Type B pancreatic cell (in vitro differentiated cells): ENCODE measurements around the gene CEP112. TPM values are rescaled to one million over a fixed set of nuclear protein-coding genes. Genes with fewer than 3 reads are reported as not detected.

ENCODE experiments used
- DNase-seq: peaks from one replicate; pipeline ENCODE4 v3.0.0; 2021; ENCODE audit warnings: mixed read lengths; ENCODE audit not compliant: unreplicated experiment; ENCODE audit errors: extremely low spot score
- H3K27ac Mint-ChIP-seq: 2 replicates; pipeline ENCODE4 v1.8.0; 2021; ENCODE audit warnings: mild to moderate bottlenecking, mixed read lengths
- H3K27me3 Mint-ChIP-seq: 2 replicates; pipeline ENCODE4 v1.8.0; 2021; ENCODE audit warnings: mixed read lengths
- H3K36me3 Mint-ChIP-seq: 2 replicates; pipeline ENCODE4 v1.8.0; 2021; ENCODE audit warnings: mixed read lengths
- H3K4me1 Mint-ChIP-seq: one replicate; pipeline ENCODE4 v1.8.0; 2021; ENCODE audit warnings: mixed read lengths; ENCODE audit not compliant: unreplicated experiment
- H3K4me3 Mint-ChIP-seq: 2 replicates; pipeline ENCODE4 v1.8.0; 2021; ENCODE audit warnings: mild to moderate bottlenecking, mixed read lengths
- H3K9me3 Mint-ChIP-seq: 2 replicates; pipeline ENCODE4 v1.8.0; 2021; ENCODE audit warnings: mixed read lengths
- total RNA-seq: library from RNA; stranded (reverse); gene quantifications from 2 replicates; pipeline ENCODE4 v1.2.1, GENCODE V29; 2021; ENCODE audit warnings: low replicate concordance
- TF ChIP-seq, protein P1 (sequence below): fragments of 200-600 bp; sonication (generic); conservative IDR thresholded peaks from 2 replicates; pipeline ENCODE4 v1.5.0; 2021; ENCODE audit warnings: antibody characterized with exemption, mild to moderate bottlenecking

The CEP112 gene
- total RNA-seq, 1 donor from 2014 or later, result 18.0 TPM

DNA sequence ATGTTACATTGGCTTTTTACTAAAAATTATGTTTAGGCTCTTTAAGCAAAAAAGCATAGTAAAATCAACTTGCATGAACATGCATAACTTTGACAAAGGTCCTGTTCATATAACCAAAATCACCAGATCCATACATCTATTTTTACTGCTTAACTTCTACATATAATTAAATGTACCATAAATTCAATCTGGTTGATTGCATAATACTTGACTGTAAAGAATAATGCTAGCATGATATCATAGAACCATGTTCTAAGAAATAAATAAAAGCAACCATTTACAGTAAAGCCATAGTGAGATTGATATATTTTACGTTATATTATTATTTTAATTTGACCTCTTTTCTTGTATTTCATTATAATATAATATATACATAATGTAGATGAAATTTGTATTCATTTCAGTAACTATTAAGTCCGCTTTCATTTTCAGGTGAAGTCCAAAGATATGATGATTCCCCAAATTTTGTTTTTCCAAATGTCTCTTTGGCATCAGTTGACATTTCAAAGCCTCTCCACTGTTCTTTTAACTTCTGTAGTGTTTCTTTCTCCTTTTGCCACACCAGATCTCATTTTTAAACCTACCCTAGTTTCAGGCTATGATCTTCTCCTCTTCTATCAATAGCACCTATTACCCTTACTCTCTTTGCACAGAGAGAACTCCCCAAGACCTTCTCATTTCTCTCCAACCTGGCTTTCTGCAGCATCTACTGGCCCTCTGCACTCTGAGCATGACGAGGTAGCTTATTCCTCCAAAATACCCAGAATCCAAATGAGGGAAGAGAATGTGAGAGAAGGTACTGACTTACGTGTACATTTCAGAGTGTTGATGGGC, 35.5 kb upstream of the CEP112 start:
- TF ChIP-seq, protein P1, sequence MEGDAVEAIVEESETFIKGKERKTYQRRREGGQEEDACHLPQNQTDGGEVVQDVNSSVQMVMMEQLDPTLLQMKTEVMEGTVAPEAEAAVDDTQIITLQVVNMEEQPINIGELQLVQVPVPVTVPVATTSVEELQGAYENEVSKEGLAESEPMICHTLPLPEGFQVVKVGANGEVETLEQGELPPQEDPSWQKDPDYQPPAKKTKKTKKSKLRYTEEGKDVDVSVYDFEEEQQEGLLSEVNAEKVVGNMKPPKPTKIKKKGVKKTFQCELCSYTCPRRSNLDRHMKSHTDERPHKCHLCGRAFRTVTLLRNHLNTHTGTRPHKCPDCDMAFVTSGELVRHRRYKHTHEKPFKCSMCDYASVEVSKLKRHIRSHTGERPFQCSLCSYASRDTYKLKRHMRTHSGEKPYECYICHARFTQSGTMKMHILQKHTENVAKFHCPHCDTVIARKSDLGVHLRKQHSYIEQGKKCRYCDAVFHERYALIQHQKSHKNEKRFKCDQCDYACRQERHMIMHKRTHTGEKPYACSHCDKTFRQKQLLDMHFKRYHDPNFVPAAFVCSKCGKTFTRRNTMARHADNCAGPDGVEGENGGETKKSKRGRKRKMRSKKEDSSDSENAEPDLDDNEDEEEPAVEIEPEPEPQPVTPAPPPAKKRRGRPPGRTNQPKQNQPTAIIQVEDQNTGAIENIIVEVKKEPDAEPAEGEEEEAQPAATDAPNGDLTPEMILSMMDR, result no peak
- no peaks in the 10 kb centered on the region for H3K36me3 Mint-ChIP-seq
- no peaks in the 10 kb centered on the region for H3K4me1 Mint-ChIP-seq
- H3K27ac Mint-ChIP-seq, result no peak overlapping the region
- no peak for DNase-seq
- H3K9me3 Mint-ChIP-seq, result no peaks in the 10 kb centered on the region
- no peak overlapping the region for H3K4me3 Mint-ChIP-seq
- peaks cover 11% of the 10 kb centered on the region for H3K27me3 Mint-ChIP-seq

DNA sequence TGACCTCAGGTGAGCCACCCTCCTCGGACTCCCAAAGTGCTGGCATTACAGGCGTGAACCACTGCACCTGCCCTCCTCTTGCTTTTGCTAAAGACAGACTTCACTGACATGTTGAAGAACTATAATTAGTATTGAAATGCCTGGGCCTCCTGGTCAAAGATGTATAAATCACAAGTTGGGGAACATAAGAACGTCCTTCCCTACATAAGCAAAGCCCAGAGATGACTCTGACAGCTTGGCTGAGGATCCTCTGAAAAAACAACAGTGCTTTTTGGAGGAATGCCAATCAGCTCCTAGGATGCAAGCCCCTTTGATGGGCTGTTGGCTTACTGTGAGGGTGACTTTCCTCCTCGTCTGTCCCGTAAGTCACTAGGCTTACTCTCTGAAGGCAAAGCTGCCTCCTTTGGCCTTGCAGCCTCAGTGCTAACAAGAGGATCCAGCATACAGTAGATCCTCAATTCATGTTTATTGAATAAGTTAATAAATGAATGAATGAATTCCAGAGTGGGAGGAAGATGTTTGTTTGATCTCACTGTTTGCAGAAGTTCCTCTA, 30.9 kb upstream of the CEP112 start:
- no peak overlapping the region for H3K4me3 Mint-ChIP-seq
- DNase-seq, result no peak
- H3K4me1 Mint-ChIP-seq, result no peaks in the 10 kb centered on the region
- no peaks in the 10 kb centered on the region for H3K9me3 Mint-ChIP-seq
- no peak overlapping the region for H3K27ac Mint-ChIP-seq
- H3K27me3 Mint-ChIP-seq, result peaks cover 18% of the 10 kb centered on the region
- no peaks in the 10 kb centered on the region for H3K36me3 Mint-ChIP-seq
- TF ChIP-seq, protein P1, result no peak

DNA sequence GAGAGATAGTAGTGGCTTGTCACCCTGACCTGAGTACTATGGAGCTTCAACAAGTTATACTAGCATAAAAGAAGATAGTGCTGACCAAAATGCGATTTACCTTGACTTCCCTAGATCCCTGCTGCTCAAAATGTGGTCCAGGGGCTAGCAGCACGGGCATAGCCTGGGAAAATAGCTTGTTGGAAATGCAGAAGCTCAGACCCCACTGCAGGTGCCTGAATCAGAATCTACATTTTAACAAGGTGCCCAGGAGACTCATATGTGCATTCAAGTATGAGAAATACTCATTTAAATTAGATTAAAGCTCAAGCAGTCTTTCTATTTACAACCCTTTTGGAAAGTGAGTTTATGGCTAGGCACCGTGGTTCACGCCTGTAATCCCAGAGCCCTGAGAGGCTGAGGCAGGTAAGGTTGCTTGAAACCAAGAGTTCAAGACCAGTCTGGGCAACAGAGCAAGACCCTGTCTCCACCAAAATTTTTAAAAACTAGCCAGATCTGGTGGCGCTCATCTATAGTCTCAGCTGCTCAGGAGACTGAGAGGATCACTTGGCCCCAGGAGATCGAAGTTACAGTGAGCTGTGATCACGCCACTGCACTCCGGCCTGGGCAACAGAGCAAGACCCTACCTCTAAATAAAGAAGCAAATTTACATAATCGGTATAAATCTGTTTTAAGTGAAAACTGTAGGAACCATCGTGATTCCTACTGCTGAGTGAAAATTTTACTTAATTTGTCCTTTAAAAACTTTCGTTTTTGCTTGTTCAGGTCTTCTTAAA, 30.0 kb upstream of the CEP112 start:
- Mint-ChIP-seq H3K4me3 (no peak overlapping the region), H3K36me3 (no peaks in the 10 kb centered on the region), H3K27ac (no peak overlapping the region), H3K4me1 (no peaks in the 10 kb centered on the region), H3K9me3 (no peaks in the 10 kb centered on the region), H3K27me3 (peaks cover 16% of the 10 kb centered on the region)
- no peak for DNase-seq
- TF ChIP-seq, protein P1, result no peak

DNA sequence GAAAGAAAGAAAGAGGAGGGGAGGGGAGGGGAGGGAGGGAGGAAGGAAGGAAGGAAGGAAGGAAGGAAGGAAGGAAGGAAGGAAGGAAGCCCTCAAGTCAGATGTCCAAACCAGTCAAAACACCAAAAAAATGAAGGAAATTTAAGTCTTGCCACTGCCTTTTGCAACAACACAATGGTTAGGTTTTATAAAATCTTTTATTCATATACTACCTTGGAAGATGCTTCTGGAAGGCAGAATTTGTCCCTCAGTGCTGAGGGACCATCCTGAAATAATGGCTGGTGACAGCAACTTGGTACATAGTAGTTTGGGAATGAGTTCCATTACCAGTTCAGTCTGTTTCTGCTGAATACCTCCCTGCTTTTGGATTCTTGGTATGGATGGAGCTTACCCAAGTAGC, 29.4 kb upstream of the CEP112 start:
- peaks cover 16% of the 10 kb centered on the region for H3K27me3 Mint-ChIP-seq
- H3K36me3 Mint-ChIP-seq, result no peaks in the 10 kb centered on the region
- H3K27ac Mint-ChIP-seq, result no peak overlapping the region
- no peaks in the 10 kb centered on the region for H3K4me1 Mint-ChIP-seq
- no peaks in the 10 kb centered on the region for H3K9me3 Mint-ChIP-seq
- H3K4me3 Mint-ChIP-seq, result no peak overlapping the region
- TF ChIP-seq, protein P1, result no peak
- DNase-seq, result no peak

DNA sequence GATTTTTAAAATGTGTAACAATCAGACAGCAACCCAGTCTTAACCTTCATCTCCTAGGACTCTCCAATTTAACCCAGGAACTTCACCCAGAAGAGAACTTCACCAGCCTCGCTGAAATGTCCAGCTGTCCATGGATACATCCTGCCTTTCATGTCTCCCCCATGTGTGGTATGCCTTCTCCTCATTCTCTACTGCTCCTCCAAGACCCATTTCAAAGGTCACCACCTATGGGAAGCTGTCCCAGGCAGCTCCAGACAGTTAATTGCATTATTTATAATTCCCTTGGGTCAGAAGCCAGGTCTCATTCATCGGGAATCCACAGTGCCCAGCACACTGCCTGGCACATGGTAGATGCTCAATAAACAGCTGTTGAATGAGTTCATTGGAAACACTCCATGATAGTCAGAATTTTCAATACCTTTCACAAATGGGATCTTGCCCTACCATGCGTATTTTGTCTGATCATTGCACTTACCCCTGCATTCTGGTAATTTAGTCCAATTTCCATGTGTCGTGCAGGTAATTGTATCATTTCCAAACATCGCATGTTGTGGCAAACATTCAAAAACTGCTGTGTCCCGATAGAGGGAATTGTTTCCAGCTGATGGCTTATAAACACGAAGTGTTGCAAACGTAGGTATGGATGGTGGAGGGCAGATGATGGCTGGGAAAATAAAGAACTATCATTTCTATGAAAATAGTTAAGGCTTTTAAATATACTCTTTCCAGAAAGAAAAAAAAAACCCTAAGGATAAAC, 28.3 kb upstream of the CEP112 start:
- TF ChIP-seq, protein P1, result no peak
- Mint-ChIP-seq H3K27ac (no peak overlapping the region), H3K4me1 (no peaks in the 10 kb centered on the region), H3K4me3 (no peak overlapping the region), H3K9me3 (no peaks in the 10 kb centered on the region), H3K36me3 (no peaks in the 10 kb centered on the region), H3K27me3 (peaks cover 14% of the 10 kb centered on the region)
- DNase-seq, result no peak
